GM21367 (cell line): ENCODE results near the gene MAP2K2.

Experiments used
- ATAC-seq: cut with Tn5 transposase; IDR thresholded peaks from one replicate; pipeline ENCODE4 v1.9.1; 2021; ENCODE audit not compliant: unreplicated experiment

Gene MAP2K2

DNA sequence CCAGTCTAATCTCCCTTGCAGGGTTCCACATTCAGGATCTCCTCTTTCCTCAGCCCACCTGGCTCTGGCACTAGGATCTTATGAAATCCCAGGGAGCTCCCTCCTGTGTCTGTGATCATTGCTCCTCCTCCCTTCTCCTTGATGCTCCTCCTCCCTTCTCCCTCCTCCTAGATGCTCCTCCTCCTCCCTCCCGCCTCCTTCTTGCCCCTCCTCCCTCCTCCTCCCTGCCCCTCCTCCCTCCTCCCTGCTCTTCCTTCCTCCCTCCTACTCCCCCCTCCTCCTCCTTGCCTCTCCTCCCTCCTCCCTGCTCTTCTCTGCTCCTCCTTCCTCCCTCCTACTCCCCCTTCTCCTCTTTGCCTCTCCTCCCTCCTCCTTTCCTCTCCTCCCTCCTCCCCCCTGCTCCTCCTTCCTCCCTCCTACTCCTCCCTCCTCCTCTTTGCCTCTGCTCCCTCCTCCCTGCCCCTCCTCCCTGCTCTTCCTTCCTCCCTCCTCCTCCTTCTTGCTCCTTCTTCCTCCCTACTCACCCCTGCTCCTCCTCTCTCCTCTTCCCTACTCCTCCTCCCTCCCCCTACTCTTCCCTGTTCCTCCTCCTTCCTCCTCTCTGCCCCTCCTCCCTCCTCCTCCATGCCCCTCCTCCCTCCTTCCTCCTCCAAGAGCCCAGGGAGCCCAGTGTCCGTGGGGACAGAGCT lies 42.3 kb downstream of the MAP2K2 start:
- ATAC-seq: no peak

DNA sequence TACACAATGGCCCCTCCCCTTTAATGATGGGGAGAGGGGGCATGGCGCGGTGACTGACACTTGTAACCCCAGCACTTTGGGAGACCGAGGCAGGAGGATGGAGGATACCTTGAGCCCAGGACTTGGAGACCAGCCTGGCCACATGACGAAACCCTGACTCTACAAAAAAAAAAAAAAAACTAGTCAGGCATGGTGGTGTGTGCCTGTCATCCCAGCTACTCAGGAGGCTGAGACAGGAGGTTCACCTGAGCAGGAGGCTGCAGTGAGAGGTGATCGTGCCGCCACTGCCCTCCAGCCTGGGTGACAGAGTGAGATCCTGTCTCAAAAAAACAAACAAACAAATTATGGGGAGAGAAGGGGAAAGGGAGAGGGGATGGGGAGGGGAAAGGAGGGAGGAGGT lies 43.4 kb downstream of the MAP2K2 start:
- ATAC-seq: no peak

DNA sequence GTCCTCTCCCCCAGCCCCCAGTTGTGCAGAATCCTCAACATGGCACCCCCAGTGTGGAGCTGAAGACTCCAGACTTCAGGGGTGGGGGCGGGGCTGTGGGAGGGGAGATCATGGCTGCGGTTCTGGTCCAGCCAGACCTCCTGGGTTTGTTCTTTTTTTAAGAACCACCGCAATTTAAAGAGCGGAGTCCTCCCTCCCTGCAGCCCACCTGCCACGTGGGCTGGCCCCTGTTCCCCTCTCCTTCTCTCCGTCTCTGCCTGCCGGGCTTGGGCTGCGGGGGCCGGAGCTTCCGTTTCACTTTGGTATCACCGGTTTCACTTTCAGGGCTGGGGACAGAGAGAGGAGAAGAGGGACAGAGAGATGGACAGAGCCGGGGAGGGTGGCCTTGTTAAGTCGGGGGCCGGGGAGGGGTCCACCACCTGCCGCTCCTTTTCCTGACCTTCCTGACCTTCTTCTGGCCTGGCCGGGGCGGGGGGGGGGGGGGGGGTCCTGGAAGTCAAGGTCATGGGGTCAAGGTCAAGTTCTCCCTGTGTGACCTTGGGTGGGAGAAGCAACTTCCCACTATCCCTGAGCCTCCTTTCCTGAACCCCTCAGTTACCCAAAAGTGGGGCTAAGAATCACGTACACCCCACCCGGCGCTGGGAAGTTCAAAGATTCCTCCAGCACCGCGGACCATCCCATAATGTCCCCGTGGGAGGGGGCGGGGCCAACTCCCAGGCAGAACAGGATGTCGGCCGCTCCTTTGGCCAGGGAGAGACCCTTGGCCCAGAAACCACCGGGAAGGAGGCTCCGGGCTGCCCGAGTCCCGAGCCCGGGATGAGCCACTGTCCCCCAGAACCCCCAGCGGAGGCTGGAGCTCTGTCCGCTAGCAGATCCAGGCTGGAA lies 45.9 kb downstream of the MAP2K2 start:
- no peak for ATAC-seq

DNA sequence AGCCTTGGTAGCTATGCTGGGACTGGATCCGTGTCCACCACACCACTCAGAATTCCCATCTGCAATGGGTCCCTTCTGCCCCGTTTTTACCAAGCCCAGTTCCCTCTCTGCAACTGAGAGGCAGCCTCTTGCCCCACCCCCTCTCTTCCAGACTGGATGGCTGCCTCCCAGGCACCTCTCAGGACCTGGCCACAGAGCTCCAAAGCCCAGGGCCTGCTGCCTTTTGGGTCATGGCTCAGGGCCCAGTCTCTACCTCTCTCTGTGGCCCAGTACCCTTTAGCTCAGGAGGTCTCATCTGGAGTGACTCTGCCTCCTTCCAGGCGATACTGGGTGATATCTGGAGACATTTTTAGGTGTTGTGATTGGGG lies 46.9 kb downstream of the MAP2K2 start:
- no peak for ATAC-seq

DNA sequence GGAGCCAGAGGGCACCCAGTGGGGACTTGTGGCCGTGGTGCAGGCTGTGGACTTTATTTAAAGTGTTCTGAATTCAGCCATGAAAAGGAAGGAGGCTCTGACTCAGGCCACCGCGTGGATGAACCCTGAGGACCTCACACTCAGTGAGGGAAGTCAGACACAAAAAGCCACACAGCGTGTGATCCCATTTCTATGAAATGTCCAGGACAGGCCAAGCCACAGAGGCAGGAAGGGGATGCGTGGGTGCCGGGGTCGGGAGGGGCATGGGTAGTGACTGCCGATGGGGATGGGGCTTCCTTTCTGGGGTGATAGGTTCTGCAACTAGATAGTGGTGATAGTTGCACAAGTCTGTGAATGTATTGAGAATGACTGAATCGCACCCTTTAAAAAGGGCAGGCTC lies 48.5 kb downstream of the MAP2K2 start:
- ATAC-seq: no peak

DNA sequence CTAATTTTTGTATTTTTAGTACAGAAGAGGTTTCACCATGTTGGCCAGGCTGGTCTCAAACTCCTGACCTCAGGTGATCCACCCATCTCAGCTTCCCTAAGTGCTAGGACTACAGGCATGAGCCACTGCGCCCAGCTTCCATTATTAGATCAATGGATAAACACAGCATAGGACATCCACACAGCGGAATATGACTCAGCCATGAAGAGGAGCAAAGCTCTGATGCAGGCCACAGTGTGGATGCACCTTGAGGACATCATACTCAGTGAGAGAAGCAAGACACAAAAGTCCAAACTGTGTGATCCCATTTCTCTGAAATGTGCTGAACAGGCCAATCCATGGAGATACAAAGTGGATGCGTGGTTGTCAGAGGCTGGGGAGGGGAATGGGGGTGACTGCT lies 52.3 kb downstream of the MAP2K2 start:
- ATAC-seq: no peak

DNA sequence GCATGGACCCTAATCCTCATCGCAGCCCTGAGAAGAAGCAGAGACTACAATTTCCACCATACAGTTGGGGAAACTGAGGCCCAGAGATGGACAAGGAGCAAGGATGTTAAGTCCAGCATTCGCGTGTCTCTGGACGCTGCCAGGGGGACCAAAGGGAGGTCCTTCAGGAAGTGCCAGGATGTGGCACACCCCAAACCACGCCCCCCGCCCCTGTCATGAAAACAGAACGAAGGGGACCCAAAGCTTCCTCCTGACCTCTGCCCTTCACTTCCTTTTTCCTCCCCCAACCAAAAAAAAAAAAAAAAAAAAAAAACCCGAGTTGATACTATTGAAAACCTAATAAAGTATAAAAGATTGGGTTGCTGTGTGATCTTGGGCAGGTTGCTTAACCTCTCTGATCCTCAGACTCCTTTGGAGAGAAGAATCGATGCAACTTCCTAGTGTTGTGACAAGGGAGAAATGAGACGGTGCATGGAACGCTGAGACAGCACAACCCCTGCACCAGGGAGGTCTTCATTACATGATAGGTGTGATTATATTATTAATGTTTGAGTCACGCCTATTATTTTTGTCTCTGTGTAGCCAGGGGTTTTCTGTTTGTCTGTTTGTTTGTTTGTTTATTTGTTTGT lies 54.5 kb downstream of the MAP2K2 start:
- ATAC-seq: no peak

DNA sequence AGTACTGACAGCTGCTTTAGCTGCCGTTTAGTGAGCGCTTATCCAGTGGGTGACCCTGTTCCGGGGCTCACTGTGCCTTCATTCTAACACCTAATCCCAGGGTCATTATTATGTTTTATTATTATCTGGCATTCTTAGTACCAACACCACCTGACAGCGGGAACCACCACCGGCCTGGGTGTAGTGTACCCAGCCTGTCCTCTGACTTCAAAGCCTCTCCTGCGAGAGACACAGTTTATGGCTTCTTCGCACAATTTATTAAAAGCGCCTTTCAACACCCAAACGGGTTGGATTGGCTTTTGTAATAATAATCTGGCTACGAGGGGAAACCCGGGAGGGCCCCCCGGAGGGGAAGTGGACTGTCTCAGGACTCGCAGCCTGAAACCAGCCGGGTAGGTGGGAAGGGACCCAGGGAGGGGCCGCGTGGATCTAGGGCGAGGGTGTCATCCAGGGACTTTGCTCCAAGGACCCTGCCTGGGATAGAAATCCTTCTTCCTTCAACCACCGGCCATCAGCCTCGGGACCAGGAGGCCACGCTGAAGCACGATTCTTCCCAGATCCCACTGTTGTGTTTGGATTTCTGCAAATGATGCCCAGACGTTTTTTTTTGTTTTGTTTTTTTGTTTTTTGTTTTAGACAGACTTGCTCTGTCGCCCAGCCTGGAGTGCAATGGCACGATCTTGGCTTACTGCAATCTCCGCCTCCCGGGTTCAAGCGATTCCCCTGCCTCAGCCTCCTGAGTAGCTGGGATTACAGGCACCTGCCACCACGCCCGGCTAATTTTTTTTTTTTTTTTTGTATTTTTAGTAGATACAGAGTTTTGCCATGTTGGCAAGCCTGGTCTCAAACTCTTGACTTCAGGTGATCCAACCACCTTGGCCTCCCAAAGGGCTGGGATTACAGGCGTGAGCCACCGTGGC lies 55.6 kb downstream of the MAP2K2 start:
- ATAC-seq: no peak

DNA sequence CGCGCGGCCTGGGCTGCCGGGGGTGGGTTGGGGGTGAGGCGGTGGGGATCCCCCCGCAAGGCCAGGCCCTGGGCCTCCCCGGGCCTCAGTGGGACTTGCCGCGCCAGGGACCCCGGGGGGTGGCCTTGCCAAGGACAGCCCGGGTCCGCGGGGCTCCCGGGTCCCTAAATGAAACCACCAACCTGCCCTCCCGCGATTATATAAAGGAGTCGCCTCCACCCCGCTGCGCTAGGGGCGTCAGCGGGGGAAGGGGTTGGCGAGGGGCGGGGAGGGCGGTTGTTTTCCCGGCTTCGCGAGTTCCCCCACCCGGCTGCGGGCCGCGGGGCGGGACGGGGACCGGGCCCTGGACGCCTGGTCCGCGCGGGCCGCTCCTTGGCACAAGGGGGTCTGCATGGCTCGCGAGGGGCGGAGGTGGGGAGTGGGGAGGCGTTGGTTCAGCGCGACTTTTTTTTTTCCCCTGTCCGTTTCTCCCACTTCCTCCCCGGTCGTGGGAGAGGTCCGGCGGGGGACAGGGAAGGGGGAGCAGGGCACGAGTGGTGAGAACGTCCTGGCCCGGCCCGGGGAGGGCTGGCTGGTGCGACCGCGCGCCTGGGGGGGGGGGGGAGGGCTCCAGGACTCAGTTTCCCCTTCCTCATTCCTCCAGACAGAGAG lies 56.4 kb downstream of the MAP2K2 start:
- no peak for ATAC-seq

DNA sequence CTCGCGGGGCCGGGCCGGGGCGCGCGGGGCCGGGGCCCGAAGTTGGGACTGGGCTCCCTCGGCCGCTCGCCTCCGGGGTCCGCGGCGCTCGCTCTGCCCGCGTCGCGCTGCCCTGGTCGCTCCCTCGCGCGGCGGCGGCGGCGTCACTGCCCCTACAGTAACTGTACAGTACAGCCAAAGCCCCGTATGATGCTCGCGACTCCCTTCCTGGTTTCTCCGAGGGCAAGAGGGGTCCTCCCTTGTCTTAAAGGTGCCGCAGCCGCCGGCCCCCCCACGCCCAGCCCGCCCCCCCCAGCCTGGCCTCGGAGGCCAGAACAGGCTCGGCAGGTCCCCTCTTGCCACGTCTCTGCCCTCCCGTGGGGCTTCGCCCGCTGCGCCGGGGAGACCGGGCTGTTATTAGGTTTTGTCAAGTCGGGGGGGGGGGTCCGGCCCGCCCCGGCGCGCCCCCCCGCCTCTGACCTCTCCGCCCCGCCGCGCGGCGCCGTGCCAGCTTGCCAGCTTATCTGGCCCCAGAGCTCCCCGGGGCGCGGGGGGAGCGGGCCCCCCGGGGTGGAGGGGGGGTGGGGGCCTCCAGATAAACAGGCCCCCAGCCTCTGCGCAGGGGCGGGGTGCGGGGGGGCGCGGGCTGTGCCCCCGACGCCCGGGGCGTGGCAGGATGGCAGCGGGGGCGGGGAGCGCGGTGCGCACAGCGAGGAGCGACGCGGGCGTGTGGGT lies 57.1 kb downstream of the MAP2K2 start, which contains the start of gene ZBTB7A:
ZBTB7A (minus strand) TSS at position 218 of the 714 bp plus-strand sequence. CDS start 11,667 bp downstream, outside the sequence.
- ATAC-seq: no peak

DNA sequence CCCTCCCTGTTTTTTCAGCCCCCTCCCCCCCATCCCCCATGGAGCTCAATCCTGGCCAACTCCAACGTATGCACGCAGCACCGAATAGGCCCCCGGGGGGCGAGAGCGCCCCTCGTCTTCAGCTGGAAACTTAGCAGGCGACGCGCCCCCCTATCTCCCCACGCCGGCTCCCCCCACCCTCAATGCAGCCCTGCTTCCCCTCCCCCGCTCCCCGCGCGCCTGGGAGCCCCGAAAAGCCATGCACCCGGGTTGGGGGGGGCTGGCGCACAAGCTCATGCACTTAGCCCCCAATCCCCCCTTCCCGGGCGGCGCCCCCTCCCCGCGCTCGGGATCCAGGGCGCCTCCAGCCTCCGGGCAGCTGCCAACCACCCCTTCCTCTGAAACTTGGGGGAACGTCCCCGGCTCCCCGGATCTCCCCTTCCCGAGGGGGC lies 57.7 kb downstream of the MAP2K2 start:
- no peak for ATAC-seq

DNA sequence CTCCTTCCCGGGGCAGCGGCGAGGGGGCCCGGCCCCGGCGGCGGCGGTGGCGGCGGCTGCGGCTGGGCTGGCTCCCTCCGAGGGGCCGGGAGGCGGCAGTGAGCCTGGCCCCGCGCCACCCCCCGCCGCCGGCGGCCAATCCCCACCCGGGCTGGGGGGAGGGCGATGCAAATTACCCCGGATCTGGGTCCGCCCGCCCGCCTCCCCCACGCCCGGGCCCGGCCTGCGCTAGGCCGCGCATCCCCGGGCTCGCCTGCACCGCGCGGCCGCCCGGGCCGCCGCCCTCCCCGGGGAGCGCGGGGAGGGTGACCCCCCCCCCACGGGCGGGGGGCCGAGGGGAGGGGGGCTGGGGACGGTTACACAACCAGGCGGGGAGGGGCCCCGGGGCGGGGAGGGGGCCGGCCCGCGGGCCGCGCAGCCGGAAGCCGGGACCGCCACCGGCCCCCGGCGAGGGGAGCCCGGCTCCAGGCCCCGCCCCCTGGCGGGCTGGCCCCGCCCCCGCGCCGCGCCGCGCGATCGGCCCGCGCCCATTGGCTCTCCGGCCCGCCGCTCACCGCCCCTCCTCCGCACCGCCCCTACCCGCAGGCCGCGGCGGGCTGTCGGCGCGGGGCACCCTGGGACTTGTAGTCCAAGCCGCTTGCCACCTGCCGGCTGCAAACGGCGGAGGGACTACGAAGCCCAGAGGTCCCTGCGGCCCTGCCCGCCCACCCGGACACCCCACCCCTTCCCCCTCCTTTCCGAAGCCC lies 58.3 kb downstream of the MAP2K2 start:
- ATAC-seq: peak; percentile 64

DNA sequence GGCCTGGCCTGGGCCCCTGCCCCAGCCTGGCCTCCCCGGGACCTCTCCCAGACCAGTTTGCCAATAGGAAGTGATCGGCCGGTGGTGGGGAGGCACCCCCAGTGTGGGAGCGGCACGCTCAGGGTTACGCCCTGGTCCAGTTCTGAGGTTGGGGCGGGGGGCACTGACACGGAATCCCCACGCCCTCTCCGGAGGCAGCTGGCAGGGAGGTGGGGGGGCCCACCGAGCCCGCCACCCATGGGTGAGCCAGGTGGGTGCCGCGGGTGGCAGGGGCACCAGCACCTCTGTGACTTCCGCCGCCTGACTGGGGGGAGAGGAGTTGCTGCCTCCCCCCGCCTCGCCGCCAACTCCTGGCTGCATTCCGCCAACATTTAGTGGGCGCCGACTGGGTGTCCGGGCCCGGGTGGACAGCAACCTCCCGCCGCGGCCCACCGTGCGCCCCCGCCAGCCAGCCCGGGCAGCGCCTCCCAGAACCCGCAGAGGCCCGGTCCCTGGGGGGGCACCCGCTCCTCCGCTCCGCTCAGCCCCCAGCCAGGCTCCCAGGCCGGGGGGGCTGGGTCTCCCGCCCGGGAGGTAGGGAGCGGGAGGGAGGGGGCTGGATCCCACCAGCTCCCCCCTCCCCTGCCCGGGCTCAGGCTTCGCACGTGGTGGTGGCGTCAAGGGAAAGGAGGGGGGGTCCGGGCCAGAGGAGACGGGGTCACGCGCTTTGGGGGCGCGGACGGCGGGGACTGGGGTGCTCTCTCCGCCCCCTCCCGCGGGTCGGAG lies 59.2 kb downstream of the MAP2K2 start:
- no peak for ATAC-seq

DNA sequence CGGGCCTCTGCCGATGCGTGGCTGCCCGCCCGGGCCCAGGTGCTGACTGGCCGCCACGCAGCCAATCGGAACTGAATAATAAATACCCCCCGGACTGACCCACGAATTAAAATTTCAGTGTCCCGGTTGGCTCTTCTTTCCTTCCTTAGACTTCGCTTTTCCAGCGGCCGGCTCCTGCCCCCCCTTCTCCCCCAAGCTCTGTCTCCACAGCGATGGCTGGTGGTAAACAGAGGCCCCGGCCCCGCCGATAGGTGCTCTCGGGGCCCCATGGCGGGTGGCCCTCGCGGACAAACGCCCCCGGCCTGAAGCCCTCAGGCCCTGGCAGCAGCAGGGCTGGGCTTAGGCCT lies 59.8 kb downstream of the MAP2K2 start:
- no peak for ATAC-seq

DNA sequence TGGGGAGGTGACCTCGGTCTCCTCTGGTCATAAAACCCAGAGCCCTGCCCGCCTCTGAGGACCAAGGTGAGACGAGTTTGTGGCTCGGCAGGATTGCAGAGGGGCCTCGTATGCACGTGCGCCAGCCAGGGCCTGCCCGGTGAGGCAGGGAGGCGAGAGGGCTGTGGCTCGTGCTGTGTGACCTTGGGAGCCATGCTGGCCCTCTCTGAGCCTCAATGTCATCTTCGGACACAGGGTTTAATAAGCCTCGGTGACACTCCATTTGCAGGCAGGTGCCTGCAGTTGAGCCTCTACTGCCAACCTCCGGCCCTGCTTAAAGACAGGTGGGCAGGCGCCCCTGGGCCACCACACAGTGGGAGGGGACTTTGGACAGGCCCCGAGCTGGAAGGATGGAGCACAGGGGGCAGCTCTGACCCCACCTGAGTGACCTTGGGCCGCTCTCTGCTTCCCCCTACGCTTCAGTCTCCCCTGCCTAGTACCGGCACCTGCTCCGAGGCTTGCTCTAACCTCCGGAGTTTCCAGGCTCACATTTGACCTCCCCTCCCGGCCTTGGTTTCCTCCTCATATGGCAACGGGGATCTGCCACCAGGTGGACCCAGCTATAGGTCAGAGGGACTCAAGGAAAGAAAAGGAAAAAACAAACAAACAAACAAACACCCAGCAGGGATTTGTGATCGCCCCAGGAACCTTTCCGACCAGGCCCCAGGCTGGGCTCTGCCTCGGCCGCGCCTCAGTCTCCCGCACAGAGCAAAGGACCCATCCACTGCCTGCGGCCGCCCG lies 60.4 kb downstream of the MAP2K2 start:
- ATAC-seq: no peak

DNA sequence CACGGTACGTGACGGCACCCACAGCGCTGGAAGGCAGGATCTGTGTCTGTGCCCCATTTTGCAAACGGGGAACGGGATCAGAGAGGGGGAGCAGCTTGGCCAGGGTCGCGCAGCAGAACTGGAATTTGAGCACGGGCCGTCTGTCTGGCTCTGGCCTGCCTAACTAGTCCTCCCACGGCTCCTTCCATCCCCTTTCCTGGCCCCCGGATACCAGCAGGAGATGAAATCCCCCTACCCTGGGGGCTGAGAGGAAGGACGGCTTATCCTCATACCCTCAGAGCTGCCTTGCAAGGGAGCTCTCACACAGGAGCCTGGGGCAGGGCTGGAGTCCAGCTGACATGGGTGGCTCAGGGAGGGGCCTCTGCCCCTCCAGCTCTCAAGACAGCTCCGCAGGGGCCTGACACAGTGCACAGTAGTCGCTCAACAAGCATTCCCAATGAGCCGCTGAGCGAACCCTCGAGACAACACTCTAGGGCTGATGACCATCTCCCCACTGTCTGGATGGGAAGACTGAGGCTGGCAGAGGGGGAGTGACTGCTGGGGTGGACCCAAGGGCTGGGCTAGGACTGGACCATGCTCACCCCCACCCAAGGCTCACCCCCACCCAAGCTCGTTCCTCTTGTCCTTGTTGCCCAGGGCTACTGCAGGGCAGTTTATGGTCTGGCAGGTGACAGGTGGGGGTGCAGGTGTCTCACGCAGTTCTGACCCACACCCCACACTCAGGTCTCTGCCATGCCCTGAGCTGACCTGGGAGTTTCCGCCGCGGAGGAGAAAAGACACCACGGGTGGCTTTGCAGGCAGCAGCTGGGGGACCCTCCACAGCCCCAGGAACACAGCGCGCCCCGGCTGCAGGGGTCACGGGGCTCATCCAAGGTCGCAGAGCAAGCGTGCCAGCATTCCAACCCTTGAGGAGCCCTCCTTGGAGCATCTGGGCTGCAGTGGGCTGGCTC lies 61.2 kb downstream of the MAP2K2 start:
- ATAC-seq: no peak
